GM19468 (cell line): ENCODE measurements around the gene BCORL1.

ENCODE experiments used
- ATAC-seq: cut with Tn5 transposase; IDR thresholded peaks from one replicate; pipeline ENCODE4 v1.9.1; 2021; ENCODE audit warnings: mild to moderate bottlenecking, moderate library complexity, moderate number of reproducible peaks; ENCODE audit not compliant: unreplicated experiment; ENCODE audit errors: extremely low read depth

Gene BCORL1

DNA sequence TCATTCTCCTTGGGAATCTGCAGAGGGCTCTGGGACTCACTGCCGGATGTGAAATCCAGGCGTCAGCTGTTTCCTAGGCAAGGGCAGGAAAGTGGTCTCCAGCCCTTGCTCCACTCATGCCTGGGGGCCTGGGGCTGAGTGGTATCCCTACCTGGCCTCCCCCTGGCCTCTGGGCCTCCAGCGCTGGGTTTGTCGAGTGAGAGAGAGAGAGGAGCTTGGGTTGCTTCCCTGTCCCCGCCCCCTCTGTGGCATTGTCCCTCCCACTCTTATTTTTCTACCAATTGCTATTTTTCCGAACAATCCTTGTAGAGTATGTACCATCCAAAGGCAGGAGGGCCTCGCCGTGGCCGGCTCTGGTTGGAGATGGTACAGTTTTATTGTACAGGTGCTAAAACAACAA, 74.8 kb downstream of the BCORL1 start:
- no peak for ATAC-seq

- no peak for ATAC-seq
Measured at GRCh38 chrX:130058652-130059051, 76.2 kb downstream of the BCORL1 start.

- peak; percentile 61 for ATAC-seq
Measured at GRCh38 chrX:130060122-130061069, 78.0 kb downstream of the BCORL1 start.

- ATAC-seq = no peak
Measured at GRCh38 chrX:130066975-130067615, 84.7 kb downstream of the BCORL1 start.

- ATAC-seq = no peak
Measured at GRCh38 chrX:130071611-130072344, 89.3 kb downstream of the BCORL1 start.

- ATAC-seq = no peak
Measured at GRCh38 chrX:130072345-130072740, 89.9 kb downstream of the BCORL1 start.

GRCh38 chrX:130075777-130076176, 93.3 kb downstream of the BCORL1 start:
- no peak for ATAC-seq

DNA sequence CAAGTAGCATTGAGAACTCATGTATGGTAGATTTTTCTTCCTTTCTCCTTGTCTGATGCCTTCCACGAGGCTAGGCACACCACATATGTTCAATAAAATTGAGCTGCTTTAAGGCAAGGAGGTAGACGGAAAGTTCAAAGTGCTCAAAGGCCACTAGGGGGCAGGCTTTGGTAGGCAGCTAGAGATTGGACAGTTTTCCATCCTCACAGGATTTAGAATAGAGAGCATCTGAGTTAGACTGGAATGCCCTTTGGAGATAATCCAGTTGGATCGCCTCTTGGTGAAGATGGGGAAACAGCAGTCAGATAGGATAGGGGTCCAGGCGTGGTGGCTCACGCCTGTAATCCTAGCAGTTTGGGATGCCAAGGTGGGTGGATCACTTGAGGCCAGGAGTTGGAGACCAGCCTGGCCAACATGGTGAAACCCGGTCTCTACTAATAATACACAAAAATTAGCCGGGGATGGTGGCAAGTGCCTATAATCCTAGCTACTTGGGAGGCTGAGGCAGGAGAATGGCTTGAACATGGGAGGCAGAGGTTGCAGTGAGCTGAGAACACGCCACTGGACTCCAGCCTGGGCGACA, 97.5 kb downstream of the BCORL1 start:
- no peak for ATAC-seq

- ATAC-seq = no peak
Measured at GRCh38 chrX:130080791-130081367, 98.4 kb downstream of the BCORL1 start.

DNA sequence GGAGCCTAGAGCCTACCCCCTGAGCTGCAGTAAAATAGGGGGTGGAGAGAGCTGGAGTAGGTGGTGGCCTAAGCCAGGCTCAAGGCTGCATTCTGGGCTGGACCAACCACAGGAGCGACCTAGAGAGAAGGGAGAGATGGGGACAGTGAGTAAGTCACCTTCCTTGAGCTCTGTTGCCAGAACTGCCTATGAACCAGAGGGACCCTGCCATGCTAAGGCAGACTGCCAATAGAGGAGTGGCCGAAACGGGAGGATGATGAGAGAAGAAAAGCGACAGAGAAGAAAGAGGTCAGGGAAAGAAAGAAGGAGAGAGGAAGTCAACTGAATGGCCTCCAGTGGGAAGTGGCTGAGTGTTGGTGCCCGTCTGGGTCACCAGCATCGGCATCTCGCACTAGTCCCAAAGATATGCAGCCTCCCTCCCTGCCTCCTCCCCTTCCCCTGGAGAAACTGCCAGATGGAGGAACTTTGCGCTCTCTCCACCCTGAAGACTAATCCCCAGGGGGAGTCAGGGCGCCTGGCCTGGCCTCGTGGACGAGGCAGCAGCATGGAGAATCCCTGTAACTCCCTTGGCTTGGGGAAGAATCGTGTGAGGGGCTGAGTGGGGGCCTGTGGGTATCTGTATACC, 99.1 kb downstream of the BCORL1 start:
- no peak for ATAC-seq

- ATAC-seq = peak; percentile 66
Measured at GRCh38 chrX:130082244-130083106, 100.0 kb downstream of the BCORL1 start.

DNA sequence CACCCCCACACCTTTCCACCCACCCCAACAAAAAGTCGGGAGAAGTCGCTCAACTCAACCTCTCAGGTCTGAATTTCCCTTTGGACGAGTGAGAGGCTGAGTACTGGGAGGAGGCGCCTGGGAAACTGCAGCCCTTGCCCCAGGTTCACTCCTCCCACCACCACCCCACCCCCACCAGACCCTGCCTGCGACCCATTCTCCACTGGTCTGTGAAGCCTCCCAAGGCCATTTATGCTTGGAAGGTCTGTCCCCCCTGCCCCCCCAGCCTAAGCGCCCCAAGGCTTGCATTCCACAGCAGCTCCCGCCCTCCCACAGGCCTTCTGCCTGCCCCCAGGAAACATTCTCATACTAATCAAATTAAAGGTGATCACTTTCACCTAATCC, 100.7 kb downstream of the BCORL1 start:
- ATAC-seq = no peak

DNA sequence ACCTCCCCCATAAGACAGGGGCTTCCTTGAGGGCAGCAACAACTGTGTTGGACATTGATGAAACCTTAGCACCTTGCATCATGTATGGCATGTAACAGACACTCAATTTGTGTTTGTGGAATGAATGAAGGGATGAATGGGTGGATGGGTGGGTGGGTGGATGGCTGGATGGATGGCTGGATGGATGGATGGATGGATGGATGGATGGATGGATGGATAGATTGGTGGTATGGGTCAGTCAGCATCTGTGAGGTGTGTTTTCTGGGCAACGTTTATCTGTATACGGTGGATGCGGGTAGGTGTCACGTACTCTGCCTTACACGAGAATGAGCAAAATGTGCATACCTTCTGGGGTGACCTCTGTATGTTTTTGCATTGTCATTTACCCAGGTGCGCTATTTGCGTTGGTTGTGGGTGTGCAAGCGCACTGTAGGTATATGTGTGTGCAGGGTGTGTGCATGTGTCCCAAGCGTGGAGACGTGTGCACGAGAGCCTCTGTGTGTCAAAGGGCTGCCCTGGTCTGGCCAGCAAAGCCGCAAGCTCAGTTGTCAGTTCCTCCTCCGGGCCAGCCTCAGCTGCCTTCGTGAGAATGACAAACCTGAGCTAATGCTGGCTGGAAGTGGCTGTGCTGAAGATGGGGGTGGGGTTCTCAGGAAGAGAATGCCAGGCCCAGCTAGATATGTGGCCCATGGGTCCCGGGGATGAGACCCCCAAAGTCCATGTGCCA, 101.4 kb downstream of the BCORL1 start:
- no peak for ATAC-seq

DNA sequence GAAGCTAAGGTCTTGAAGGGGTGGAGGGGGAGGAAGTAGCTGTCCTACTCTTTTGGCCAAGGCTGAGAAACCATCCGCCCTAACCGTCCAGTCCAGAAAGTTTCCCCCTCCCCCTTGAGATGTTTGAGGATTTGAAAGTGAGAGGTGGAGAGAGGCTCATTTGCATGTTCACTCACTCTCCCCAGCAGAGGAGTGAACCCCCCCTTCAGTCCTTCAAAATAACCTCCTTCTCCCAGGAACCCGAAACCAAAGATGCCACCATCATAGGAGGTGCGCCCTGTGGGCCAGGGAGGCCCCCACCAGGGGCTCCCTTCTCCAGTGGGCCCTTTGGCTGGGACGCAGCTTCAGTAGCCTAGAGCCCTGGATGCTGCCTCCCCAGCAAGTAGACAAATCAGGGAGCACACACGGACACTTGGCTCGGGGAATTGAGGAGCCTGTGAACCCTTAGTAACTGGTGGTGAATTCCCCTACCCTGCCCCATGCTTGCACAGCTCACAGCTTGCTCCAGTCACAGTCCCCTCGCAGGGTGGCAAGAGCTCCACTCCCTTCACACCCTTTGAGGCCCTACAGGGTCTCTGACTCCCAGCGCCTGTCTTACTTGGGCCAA, 102.3 kb downstream of the BCORL1 start:
- ATAC-seq = no peak

DNA sequence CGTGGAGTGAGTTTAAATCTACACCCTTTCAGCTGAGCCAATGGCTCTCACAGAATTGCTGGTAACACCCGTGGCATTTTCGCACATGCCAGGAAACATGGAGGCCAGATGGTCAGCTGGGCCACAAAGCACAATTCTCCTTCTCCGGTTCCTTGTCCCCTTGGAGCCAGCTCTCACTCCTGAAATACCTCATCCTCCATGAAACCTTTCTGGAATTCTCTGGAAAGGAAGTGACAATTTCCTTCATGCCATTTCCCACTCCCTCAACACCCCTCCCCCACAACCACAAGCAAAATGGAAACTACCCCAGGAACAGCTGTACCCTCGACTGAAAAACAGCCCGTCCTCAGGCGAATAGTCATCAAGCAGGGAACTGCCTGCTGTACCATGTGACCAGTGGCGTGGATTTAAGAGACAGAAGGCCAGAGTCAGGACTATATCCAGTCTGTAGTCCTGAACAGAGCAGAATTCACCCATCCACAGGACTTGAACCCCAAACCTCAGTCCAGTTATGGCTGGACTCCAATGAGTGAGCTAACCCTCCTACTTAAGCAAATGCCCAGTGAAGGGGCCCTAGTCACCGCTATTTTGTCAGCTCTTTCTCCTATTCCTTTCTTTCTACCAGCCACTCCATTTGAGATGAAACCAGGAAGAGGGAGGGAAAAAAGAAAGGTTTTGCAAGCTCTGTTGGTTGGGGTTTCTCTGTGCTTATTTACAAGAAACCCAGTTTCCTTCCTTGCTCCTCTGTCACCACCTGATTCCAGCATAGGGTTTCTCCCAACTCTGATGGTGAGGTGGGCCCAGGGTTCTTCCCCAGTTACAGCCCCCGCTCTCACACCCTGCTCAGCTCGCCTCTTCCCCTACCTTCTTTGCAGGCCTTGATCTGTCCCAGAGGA, 103.4 kb downstream of the BCORL1 start:
- ATAC-seq = no peak

DNA sequence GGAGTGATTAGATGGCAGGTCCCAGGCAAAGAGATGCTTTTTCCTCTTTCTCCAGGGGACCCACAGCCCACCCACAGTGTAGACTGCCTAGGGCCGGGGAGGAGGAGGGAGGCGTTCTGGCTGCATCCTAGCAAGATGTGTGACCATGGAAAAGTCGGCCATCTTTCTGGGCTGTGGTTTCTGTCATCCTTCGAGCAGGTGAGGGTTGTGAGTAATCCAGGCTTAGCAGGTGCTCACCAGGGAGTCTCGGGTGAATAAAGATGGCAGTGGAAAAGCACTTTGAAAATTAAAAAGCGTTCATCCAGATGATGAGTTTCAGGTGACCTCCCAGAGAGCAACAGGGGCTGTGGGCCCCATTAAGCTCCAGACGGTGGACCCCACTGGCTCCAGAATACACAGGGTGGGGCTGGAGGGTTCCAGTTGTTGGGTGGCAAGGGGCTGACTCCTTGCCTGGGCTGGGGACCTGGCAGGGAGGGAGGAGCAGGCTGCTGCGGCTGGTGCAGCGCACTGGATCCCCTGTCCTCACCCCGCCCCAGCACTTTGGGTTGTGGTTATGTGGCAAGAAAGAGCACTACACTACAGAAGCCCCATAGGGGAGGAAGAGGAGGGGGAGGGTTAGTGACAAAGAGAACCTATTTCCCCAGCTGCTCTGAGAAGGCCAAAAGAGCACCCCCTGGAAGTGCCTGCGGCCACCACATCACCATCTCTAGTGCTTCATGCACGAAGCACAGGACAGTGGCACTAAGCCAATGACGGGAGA, 104.2 kb downstream of the BCORL1 start:
- ATAC-seq = no peak
